NCI-H2029 treated with DMSO at 0.1 percent for 48 hours (cell line): ENCODE data around the gene DSCAML1.
A peak's percentile ranks its signal among the peaks of the same experiment; 100 is the strongest.

Source experiments
- DNase-seq: peaks from one replicate; lab custom pipeline; 2025; lab: John Stamatoyannopoulos, UW

DSCAML1 gene

DNA sequence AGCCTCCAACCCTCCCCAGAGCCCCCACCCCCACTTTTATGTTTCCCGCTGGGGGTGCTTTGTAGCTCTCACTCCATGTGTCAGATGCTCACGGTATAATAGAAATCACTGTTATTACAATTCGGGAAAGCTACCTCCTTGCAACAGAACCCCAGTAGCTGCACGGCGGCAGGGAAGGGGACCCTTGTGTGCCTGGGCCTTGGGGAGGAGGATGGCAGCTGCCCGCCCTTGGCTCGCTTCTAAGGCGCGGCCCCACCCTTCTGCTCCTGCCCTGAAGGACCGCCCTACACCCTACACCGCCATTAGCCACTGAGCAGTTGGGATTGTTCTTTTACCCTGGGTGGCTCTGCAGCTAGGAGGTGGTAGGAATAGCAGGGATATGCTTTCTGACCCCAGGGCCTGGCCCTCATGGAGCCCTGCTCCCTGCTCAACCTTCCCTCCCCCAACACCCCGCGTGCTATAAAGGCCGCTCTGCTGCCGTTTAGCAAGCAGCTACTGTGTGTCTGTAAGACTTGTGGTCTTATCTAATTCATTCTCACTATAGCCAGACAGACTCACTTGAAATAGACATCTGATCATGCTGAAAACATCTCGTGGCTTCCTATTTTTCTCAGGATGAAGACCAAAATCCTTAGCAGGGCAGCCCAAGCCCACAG, 249.7 kb downstream of the DSCAML1 start:
- DNase-seq: no peak

DNA sequence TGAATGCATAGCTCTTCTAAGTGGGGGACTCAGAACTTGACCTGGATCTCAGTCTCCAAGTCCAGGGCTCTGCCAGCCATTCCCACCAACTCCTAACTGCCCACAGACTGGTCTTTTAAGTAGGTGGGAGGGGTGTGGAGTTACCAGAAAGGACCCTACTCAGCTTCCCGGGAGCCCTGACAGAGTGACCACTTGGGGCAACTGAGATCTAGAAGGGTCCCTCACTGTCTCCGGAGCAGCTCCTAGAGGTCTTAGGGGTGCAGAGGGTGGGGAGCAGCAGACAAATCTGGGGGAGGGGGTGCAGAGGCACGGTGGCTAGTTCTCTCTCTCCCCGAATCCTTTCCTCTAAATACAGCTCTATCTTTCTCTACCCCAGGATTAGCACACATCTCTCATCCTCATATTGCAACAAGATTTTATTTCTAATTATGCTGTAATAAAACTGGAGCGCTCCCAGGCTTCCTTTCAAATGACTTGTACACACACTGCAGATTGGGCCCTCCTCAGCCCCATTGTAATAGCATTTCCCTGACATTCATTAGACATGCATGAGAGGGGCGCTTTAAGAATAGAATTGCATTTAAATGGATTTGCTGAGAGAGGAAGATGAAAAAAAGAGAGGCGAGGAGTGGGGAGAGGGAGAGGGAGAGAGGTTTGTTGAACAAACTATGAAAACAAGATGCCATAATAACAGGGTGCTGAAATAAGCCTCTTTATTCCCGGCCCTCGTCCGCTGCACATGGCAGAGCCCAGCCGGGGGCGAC, 250.4 kb downstream of the DSCAML1 start:
- no peak for DNase-seq

DNA sequence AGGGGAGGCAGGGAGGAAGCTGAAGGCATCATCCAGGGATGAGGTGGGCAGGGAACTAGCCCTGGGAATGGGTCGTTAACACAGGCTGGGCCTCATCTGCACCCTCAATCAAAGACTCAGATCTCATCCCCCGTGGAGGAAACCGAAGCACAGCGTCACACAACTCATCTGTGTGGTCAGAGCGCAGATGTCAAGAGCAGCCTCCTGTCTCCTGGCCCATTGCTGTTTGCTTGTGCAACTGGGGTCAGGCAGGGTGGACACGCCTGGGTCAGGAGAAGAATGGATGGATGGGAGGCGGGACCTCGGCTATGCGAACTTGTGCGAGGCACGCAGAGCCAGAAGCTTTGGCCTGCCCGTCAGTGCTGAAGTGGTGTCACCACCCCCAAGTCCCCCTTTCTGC, 251.3 kb downstream of the DSCAML1 start:
- no peak for DNase-seq

DNA sequence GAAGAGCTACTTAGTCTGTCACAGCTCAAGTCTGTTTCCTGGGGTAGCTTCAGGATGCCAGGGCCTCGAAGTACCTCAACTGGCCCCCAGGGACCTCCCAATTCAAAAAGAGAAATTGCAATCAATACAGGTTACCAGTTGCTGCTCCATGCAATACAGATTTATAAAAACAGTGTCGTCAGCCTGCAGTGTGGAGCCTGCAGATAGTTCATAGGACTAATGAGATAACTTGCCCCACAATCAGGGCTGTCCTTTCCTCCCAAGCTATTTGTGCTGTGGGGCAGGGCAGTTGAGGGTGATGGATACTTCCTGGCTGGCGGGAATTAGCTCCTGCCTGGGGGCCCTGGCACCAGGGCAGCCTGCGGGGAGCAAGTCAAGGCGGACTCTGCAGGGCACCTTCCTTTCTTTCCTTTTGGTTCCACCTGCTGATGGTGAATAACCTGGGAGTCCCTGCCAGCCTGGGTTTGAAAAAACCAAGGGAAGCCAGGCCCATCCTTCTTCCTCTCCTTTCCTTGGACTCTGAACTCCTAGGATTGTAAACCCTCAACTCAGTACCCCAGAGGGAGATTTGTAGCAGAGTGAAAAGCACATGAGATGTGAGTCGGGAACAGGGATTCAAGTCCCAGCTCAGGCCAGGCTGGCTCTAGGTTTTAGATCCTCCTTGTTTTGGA, 252.8 kb downstream of the DSCAML1 start:
- no peak for DNase-seq

DNA sequence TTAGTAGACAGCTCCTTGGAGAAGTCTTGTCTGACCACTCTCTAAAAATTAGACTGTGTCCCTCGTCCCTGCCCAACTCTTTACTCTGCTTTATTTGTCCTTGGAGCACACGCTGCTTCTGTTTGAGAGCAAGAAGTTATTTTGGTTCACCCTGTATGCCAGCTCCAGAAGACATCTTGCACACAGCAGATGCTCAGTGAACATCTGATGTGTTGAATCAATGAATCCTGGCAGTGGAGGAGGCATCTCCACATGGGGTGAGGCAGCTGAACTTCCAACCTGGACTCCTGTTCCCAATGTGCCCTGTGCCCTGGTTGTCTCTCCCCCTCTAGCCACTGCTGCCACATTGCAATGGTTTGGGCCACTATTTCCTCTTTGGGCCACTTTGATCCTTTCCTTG, 255.8 kb downstream of the DSCAML1 start:
- no peak for DNase-seq

DNA sequence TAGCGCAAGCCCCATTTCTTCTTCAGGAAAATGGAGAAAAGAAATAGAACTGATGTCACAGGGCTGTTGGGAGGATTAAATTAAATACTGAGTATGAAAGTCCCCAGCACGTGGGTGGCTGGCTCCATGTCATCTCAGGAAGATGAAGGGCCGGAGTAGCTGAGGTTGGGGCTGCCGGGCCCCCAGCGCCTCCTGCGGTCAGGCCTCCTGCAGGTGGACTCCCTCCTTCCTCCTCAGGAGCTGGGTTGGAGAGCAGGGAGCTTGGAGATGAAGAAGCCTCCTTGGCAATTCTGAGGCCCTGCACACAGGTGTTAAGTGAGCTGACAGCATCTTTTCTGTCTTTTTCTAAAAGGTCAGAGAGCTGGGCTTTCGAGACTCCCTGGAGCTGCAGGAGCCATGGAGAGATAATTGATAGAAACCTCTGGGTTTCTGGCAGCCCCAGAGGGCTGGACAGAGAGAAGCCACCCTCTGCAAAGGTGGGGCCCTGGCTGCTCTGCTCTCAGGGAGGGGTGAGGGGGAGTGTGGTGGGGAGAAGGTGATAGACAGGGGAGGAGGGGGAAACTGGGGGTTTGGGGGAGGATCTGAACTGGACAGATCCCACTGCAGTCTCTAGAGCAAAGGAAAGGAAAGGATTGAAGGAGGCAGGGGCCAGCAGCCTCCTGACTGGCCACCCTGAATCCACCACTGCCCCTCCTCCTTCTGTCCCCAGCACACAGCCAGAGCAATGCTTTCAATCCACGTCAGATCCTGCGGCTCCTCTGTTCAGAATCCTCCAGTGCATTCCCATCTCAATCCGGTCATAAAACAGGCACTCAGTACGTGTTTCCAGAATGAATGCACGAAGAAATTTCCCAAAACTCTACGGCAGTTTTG, 258.5 kb downstream of the DSCAML1 start:
- DNase-seq: no peak

DNA sequence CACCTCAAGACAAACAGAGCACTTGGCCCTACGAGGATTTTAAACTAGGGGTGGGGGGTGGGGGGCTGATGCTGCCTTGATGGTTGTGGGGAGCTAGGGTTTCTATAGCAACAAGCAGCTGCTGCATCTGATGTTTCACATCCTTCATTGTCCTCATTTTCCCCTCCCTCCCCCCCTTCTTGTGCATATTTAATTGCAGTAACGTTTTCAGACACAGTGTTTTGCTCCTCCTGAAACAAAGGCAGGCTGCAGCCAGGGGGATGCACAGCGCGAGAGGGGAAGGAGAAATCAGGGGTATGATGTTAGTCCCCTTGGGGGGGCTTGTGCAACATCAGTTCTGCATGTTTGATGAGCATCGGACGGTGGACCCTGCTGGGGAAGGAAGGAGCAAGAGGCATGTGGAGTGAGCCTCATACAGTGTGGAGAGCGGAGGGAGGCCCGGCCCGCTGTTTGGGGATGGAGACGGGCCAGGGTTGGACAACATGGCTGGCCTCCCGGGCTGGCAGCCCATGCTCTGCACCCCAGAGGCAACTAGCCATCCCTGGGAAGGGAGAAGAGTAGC, 261.1 kb downstream of the DSCAML1 start:
- DNase-seq: no peak

DNA sequence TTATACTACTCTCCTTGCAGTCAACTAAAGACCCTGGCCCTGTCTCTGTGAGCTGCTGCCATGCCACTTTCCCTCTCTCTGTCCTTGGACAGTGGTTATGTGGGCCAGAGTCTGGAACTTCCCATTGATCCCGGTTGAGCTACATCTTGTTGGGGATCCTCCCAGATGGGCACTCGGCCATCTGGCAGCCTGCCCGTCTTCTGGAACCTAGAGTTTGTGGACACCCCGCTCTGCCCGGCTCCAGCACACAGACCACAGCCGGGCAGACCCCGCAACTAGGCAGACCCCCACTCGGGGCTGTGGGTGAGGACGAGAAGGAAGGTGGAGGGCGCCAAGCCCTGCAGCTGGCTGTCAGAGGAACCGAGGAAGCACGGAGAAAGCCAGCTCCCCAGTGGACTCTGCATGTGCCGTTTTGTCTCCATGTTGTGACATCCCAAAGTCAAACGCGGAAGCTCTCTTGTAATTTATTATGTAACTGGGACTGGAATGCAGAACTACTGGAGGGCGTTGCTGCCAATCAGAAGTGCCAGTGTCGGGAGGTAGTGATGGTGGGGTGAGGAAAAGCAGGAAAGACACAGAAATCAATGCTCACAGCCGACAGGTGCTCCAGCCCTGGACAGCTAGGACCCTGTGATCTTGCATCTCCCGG, 261.7 kb downstream of the DSCAML1 start:
- DNase-seq: peak; percentile 35

DNA sequence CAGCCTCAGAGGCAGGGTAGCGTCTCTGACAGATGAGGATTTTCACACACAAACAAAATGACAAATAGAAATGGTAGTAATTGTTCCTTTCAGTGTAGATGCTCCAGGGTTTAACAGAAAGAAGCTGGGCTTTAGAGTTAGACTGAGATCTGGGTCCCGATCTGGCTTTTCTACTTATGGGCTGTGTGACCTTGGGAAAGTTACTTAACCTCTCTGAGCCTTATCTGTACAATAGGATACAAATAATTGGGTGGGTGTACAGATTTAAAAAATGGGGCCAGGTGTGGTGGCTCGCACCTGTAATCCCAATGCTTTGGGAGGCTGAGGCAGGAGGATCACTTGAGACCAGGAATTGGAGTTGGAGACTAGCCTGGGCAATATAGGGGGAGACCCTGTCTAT, 264.4 kb downstream of the DSCAML1 start:
- DNase-seq: no peak

DNA sequence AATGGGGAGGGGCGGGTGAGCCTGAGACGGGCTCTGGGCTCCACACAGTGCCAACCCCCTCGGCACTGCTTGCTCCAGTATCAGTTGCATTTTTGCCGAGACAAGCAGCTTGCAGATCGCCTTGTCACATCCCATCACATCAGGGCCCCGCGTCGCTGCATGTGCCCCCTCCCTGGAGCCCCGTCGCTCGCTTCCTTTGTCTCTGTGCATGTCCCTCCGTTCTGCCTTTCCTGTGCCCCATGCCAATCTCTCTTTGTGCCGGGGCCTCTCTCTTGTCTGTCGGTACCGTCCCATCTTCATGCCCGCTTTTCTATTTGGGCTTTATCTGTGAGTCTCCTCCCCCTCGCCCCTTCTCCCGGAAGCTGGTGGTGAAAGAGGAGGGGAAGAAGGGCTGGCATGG, 267.2 kb downstream of the DSCAML1 start:
- DNase-seq: no peak

DNA sequence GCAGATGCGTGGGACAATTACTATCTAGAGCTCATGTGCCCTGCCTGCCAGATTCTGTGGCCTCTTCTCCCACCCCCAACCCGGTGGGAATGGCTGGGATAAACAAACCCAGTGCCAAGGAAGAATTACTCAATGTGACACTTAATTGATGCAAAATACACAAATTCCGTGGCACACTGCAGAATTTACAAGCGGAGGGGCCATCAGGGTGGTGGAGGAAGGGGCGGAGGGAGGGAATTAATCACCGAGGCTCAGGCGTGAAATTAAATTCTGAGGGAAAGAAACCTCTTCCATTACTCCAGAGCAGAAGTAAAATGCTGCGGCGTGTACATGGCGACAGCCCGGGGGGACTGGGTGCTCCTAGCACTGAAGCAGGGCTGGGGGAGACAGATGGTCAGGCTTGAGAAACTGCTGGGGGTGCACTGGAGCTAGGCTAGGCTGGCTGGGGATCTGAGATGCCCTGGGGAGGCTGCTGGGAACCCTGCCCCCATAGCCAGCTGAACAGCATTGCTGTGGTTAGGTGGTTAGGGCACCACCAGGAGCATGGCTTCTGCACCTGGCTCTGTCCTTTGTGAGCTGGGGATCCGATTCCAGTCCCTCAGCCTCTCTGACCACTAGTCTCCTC, 268.8 kb downstream of the DSCAML1 start:
- DNase-seq: peak; percentile 4

DNA sequence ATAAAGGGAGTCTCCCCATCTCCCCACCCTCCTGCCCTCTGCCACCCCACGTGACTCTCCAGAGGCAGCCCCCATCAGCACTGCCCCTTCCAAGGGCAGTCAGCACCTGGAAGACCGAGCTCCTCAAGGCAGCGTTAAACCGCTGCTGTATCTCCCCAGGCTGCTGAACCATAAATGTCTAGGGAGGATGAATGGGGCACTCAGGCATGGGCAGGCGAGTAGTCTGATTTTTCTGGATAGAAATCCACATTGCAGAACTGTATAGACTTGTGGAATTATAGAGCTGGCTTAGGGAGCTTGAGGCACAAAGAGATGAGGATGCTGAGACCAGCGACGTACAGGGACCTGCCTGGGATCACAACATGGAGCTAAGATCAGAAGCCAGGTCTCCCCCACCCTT, 269.7 kb downstream of the DSCAML1 start:
- no peak for DNase-seq

DNA sequence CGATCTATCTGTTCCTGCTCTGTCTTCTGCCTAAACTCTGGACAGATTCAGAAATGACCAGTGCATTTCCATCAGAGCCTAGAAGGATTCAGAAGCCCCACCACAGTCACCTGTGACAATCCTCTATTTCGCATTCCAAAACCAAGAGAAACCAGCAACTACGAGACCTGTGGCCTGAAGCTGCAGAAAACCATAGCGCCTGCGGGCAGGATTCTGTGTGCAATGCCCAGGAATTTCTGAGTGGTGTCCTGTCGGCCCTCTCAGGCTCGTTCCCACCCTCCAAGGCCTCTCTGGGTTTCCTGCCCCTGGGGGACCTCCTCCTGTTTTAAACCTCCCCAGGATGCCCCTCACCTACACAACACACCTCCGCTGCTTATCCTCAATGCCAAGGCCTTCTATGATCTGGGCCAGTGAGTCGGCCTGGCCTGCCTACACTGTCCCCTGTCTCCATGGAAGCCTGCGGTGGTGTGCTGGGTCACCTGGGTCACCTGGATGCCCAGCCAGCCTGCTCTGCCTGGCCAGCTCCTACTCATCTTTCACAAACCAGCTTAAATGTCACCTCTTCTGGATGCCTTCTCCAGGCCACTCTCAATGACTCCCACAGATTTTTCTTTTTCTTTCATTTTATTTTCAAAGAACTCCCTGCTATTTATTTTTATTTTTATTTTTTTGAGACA, 271.0 kb downstream of the DSCAML1 start:
- no peak for DNase-seq

DNA sequence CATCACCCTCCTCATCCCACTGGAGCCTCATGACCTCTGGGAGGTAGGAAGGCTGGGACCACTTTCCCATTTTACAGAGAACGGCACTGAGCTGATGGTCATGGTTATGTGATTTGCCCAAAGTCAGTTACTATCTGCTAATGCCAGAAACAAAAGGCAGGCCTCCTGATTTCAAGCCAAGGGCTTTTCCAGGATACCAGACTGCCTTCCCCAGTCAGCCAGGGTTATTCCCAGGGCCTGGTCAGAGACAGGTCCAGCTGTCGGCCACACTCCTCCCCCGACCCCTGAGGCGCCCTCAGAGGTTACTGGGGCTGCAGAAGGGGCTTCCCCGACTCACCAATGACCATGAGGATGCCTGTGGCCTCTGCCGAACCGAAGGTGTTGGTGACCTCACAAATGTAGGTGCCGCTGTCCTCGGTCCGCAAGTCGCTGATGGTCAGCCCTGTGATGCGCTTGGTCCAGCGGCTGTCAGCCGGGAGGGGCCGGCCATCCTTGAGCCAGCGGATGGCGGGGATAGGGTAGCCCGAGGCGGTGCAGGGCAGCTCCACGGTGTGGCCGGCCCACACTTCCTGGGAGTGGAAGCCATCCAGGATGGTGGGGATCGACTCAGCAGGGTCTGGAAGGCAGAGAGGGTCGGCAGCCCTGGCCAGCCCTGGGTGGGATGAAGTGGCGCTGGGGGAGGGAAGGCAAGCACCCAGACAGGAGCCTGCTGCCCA, 272.4 kb downstream of the DSCAML1 start:
- no peak for DNase-seq

DNA sequence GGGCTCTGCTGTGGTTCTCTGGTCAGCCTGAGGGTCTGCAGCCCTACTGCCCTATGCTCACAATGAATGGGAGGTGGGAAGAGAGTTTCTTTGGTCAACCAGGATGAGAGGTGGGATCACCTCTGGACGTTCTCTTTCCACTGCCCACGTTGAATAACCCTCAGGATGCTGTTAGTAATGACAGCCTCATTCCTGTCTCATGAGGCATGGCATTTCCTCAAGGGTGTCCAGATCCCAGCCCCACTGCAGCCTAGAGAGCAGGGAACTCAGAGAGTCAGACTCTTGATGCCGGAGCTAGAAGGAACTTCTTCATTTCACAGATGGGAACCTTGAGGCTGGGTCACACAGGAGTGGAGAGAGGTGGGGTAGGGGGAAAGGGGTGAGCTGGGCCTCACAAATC, 273.3 kb downstream of the DSCAML1 start:
- DNase-seq: no peak

DNA sequence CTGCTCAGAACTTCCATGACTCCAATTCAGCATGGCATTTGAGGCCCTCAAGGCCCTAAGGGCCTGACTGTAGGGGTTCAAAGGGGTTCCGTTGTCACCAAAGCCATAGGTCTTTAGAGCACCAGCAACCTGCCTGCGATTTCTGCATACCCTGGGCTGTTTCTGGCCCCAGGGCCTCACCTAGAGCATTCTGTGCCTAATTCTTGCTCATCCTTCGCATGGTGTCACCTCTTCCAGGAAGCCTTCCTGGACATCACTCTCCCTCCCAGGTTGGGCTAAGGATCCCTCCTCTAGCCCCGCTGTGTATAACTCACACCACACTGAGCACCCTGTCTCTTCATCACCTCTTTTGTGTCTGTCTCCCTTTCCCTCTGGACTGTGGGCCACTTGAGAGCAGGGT, 275.0 kb downstream of the DSCAML1 start:
- DNase-seq: no peak

DNA sequence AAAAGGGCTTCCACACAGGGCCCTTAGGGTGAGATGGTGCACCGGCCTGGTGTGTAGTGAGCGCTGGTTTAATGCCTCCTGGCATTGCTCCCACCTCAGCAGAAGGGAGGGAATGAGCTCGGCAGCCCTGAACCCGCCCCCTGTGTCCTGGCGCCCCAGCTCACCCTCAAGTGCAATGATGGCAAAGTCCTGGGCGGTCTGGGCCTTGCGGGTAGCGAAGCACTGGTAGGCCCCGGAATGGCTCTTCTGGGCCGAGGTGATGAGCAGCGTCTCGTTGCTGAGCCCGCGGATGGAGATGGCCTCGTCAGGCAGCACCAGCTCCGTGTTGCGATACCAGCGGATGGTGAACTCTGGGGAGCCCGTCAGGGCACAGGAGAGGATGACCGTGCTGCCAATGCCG, 276.1 kb downstream of the DSCAML1 start:
- DNase-seq: no peak

DNA sequence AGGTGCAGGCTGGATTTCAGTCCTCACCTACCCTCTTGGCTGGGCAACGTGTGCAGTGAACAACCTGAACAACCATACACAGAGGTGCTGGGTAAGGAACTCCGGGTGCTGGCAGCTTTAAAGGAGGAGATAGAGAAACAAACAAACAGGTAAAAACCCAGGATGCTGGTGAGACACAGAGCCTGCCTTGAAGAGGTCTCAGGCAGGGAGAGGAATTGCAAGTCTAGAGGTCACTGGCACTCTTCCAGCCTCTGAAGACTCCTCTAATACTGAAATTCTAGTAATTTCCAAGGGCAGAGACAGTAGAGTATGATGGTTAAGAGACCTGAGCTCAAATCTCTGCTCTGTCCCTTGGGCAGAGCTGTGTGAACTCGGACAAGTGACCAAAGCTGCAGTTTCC, 276.8 kb downstream of the DSCAML1 start:
- no peak for DNase-seq

DNA sequence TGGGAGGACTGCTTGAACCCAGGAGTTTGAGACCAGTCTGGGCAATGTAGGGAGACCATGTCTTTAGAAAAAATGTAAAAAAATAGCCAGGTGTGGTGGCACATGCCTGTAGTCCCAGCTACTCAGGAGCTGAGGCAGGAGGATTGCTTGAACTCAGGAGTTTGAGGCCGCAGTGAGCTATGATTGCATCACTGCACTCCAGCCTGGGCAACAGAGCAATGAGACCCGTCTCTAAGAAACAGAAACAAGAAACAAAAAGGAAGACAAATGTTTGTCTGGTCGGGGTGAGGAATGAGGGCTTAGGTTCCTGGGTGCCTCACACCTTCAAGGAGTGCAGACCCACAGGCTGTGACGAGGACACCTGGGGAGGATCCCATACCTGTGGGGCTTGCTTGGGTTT, 277.4 kb downstream of the DSCAML1 start:
- no peak for DNase-seq

DNA sequence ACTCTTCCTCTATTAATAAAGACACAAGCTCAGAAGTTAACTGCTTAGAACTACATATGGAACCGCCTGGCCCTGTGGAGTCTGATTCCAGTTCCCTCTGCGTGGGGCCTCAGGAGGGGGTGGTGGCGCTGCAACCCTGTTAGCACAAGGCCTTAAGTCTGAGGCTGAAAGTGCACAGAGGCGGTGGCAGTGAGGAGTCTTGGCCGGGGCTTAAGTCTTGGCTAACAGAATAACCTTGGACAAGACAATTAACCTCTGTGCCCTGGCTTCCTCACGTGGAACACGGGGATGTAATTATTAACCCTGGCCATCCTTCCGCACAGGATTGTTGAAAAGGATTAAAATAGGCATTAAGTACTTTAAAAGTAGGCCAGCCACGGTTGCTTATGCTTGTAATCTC, 277.8 kb downstream of the DSCAML1 start:
- no peak for DNase-seq
